ENCODE measurements around the gene SFSWAP.

DNA sequence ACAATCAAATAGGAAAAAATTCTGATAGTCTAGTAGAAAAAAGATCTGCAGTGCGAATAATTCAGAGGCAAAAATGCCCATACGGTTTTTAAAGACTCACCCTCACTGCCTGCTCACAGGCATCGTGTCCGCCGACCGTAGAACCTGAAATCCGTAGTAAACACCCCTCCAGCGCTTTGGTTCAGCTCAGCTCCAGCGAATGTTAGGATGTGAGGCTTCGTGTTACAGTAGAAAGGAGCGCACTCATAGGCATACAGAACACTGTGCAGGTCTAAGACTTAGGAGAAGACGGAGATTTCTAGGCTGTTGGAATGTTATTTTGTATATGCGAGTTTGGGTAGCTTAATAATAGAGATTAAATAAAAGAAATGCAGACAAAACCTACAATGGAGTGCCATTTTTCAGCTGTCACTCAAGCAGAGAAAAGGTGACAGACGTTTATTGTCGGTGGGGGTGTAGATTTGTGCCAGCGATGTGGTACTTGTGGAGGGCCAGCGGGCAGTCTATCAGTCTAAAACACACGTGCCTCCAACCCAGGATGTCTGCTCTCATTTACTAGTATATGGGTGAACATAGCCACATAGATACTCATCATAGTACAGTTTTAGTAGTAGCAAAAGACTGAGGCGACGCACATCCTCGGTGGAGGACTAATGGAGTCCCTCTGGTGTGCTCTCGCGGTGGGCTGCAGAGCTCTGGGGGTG lies 25.7 kb downstream of the SFSWAP start:
- TF ChIP-seq HNF4G (IDR thresholded peaks at IDR 0.05) (no peak), JUND (IDR thresholded peaks at IDR 0.05) (no peak), YY1 (IDR thresholded peaks at IDR 0.05) (no peak), HNF4A (conservative IDR thresholded peaks at IDR 0.05) (no peak), RAD21 (IDR thresholded peaks at IDR 0.05) (no peak)
- TF ChIP-seq, protein P1, sequence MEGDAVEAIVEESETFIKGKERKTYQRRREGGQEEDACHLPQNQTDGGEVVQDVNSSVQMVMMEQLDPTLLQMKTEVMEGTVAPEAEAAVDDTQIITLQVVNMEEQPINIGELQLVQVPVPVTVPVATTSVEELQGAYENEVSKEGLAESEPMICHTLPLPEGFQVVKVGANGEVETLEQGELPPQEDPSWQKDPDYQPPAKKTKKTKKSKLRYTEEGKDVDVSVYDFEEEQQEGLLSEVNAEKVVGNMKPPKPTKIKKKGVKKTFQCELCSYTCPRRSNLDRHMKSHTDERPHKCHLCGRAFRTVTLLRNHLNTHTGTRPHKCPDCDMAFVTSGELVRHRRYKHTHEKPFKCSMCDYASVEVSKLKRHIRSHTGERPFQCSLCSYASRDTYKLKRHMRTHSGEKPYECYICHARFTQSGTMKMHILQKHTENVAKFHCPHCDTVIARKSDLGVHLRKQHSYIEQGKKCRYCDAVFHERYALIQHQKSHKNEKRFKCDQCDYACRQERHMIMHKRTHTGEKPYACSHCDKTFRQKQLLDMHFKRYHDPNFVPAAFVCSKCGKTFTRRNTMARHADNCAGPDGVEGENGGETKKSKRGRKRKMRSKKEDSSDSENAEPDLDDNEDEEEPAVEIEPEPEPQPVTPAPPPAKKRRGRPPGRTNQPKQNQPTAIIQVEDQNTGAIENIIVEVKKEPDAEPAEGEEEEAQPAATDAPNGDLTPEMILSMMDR (IDR thresholded peaks at IDR 0.05; ENCODE audit: low read depth, low read length, missing input control): no peak
